ENCODE data around the gene CCNI. TPM values are rescaled to one million over a fixed set of nuclear protein-coding genes. Genes with fewer than 3 reads are reported as not detected.

The CCNI gene
- total RNA-seq, 1 experiment from 2014 or later: 240 TPM

GRCh38 chr4:77010841-77011354 lies 64.9 kb downstream of the CCNI start:
- H3K27ac ChIP-seq (ENCODE audit: insufficient read length, low read depth, low read length): no peak overlapping the region
- no peak overlapping the region for H2BK5ac ChIP-seq (ENCODE audit: insufficient read length, low read length)
- Mint-ChIP-seq H3K4me1 (peaks cover 45 to 64% of the 10 kb centered on the region in 2 experiments), H3K4me3 (no peak overlapping the region), H3K27ac (no peak overlapping the region), H3K36me3 (ENCODE audit: insufficient read depth in 1 of 3, low read depth in 3 of 3) (peaks cover 0 to 31% (median 16%) of the 10 kb centered on the region in 3 experiments; a peak in 4 of 7 replicates), H3K27me3 (ENCODE audit: low read depth) (no peaks in the 10 kb centered on the region), H3K9me3 (no peaks in the 10 kb centered on the region)
- H3K79me1 ChIP-seq (ENCODE audit: insufficient read depth, low read depth, low read length, poor library complexity, severe bottlenecking): no peaks in the 10 kb centered on the region
- peaks cover 22% of the 10 kb centered on the region for H3K4me1 ChIP-seq (ENCODE audit: insufficient read depth, low read length)
- H2BK15ac ChIP-seq (ENCODE audit: low read depth, low read length): no peak overlapping the region
- no peak overlapping the region for H3K4ac ChIP-seq (ENCODE audit: low read depth, low read length)
- no peak overlapping the region for H2AK5ac ChIP-seq (ENCODE audit: insufficient read length, low read length)
- H3K4me2 ChIP-seq (ENCODE audit: insufficient read depth, insufficient read length, low read length): no peak overlapping the region
- H3K79me2 ChIP-seq (ENCODE audit: insufficient read depth, low read length): no peaks in the 10 kb centered on the region
- H2AFZ ChIP-seq (ENCODE audit: low read length): no peak overlapping the region
- H3K27me3 ChIP-seq (ENCODE audit: insufficient read depth, low read length): no peaks in the 10 kb centered on the region
- no peak overlapping the region for H2BK120ac ChIP-seq (ENCODE audit: low read depth, low read length, poor library complexity, severe bottlenecking)
- H3K18ac ChIP-seq (ENCODE audit: insufficient read length, low read depth, low read length): no peak overlapping the region
- no peak overlapping the region for H3K14ac ChIP-seq (ENCODE audit: insufficient read depth, low read length)
- H3K56ac ChIP-seq (ENCODE audit: insufficient read length, low read depth, low read length): no peak overlapping the region
- no peak for DNase-seq
- WGBS (ENCODE audit: extremely low coverage, insufficient read length, low lambda C conversion rate): no CpG with 5 or more reads among the region's 3 CpGs
- no peak overlapping the region for H2BK12ac ChIP-seq (ENCODE audit: insufficient read length, low read depth, low read length)
- H4K20me1 ChIP-seq (ENCODE audit: control insufficient read depth, insufficient read depth, insufficient read length): no peaks in the 10 kb centered on the region
- no peak overlapping the region for H2BK20ac ChIP-seq (ENCODE audit: low read depth, low read length, poor library complexity, severe bottlenecking)
- H4K5ac ChIP-seq (ENCODE audit: insufficient read length, low read depth, low read length): no peak overlapping the region
- H3K9ac ChIP-seq (ENCODE audit: extremely low read depth, insufficient read length, low read length): no peak overlapping the region
- no peaks in the 10 kb centered on the region for H3K23me2 ChIP-seq (ENCODE audit: insufficient read length, low read depth, low read length, poor library complexity, severe bottlenecking)
- no peak overlapping the region for H4K91ac ChIP-seq (ENCODE audit: insufficient read length, low read depth, low read length)
- TF ChIP-seq CTCF (conservative IDR thresholded peaks at IDR 0.05): no peak
- no peaks in the 10 kb centered on the region for H3K9me3 ChIP-seq (ENCODE audit: control insufficient read depth, low read depth, low read length)
- H4K8ac ChIP-seq (replicated peaks; ENCODE audit: insufficient read length, low read depth, low read length): no peak overlapping the region
- H3K23ac ChIP-seq (ENCODE audit: insufficient read length, low read depth, low read length): no peak overlapping the region
- no peak overlapping the region for H3T11ph ChIP-seq (ENCODE audit: low read length)
